ENCODE data around the gene GKAP1.

The GKAP1 gene

GRCh38 chr9:83744206-83744605 lies 73.4 kb downstream of the GKAP1 start:
- no peak for TF ChIP-seq TAF1 (IDR thresholded peaks at IDR 0.05; ENCODE audit: low read depth)
- TF ChIP-seq REST (IDR thresholded peaks at IDR 0.05; ENCODE audit: low read depth) = no peak
- no peak for TF ChIP-seq TCF12 (IDR thresholded peaks at IDR 0.05; ENCODE audit: low read depth)
- no peak for TF ChIP-seq MAX (IDR thresholded peaks at IDR 0.05)
- no peak for TF ChIP-seq CEBPB (IDR thresholded peaks at IDR 0.05)
- no peak for TF ChIP-seq ZBTB7A (IDR thresholded peaks at IDR 0.05; ENCODE audit: low read depth)
- TF ChIP-seq CREB1 (IDR thresholded peaks at IDR 0.05; ENCODE audit: low read depth) = no peak
- TF ChIP-seq EP300 (IDR thresholded peaks at IDR 0.05; ENCODE audit: borderline replicate concordance) = no peak
- no peak for TF ChIP-seq RAD21 (IDR thresholded peaks at IDR 0.05; ENCODE audit: low read depth)

- TF ChIP-seq TEAD4 (IDR thresholded peaks at IDR 0.05) (no peak), FOXM1 (IDR thresholded peaks at IDR 0.05; ENCODE audit: borderline replicate concordance, low read depth) (no peak), TCF12 (IDR thresholded peaks at IDR 0.05; ENCODE audit: low read depth) (no peak), USF1 (IDR thresholded peaks at IDR 0.05) (no peak), TAF1 (IDR thresholded peaks at IDR 0.05; ENCODE audit: low read depth) (no peak), CREB1 (IDR thresholded peaks at IDR 0.05; ENCODE audit: low read depth) (no peak), MAX (IDR thresholded peaks at IDR 0.05) (no peak)
These were observed 83.8 kb downstream of the GKAP1 start for GRCh38 chr9:83733739-83734138.

- TF ChIP-seq TAF1 (IDR thresholded peaks at IDR 0.05; ENCODE audit: low read depth) (no peak), ZBTB7A (IDR thresholded peaks at IDR 0.05; ENCODE audit: low read depth) (no peak)
These were observed 93.1 kb downstream of the GKAP1 start for GRCh38 chr9:83724436-83724835.

GRCh38 chr9:83722726-83723495 lies 94.7 kb downstream of the GKAP1 start:
- TF ChIP-seq EGR1 (IDR thresholded peaks at IDR 0.05) (no peak), USF1 (IDR thresholded peaks at IDR 0.05) (no peak), EP300 (IDR thresholded peaks at IDR 0.05; ENCODE audit: borderline replicate concordance) (no peak), YY1 (IDR thresholded peaks at IDR 0.05; ENCODE audit: low read depth) (no peak), TEAD4 (IDR thresholded peaks at IDR 0.05) (no peak), RAD21 (IDR thresholded peaks at IDR 0.05; ENCODE audit: low read depth) (no peak), CEBPB (IDR thresholded peaks at IDR 0.05) (no peak), FOXM1 (IDR thresholded peaks at IDR 0.05; ENCODE audit: borderline replicate concordance, low read depth) (no peak), ZBTB7A (IDR thresholded peaks at IDR 0.05; ENCODE audit: low read depth) (no peak), CREB1 (IDR thresholded peaks at IDR 0.05; ENCODE audit: low read depth) (no peak), REST (IDR thresholded peaks at IDR 0.05; ENCODE audit: low read depth) (no peak), TAF1 (IDR thresholded peaks at IDR 0.05; ENCODE audit: low read depth) (no peak), MAX (IDR thresholded peaks at IDR 0.05) (no peak), NFIC (IDR thresholded peaks at IDR 0.05) (no peak), TCF12 (IDR thresholded peaks at IDR 0.05; ENCODE audit: low read depth) (no peak)

- no peak for TF ChIP-seq CREB1 (IDR thresholded peaks at IDR 0.05; ENCODE audit: low read depth)
- TF ChIP-seq EP300 (IDR thresholded peaks at IDR 0.05; ENCODE audit: borderline replicate concordance) = no peak
- no peak for TF ChIP-seq RAD21 (IDR thresholded peaks at IDR 0.05; ENCODE audit: low read depth)
- no peak for TF ChIP-seq CEBPB (IDR thresholded peaks at IDR 0.05)
- no peak for TF ChIP-seq EGR1 (IDR thresholded peaks at IDR 0.05)
- TF ChIP-seq TAF1 (IDR thresholded peaks at IDR 0.05; ENCODE audit: low read depth) = no peak
- no peak for TF ChIP-seq TEAD4 (IDR thresholded peaks at IDR 0.05)
- TF ChIP-seq USF1 (IDR thresholded peaks at IDR 0.05) = no peak
- TF ChIP-seq REST (IDR thresholded peaks at IDR 0.05; ENCODE audit: low read depth) = no peak
- no peak for TF ChIP-seq YY1 (IDR thresholded peaks at IDR 0.05; ENCODE audit: low read depth)
- no peak for TF ChIP-seq TCF12 (IDR thresholded peaks at IDR 0.05; ENCODE audit: low read depth)
- TF ChIP-seq ZBTB7A (IDR thresholded peaks at IDR 0.05; ENCODE audit: low read depth) = no peak
- no peak for TF ChIP-seq NFIC (IDR thresholded peaks at IDR 0.05)
- TF ChIP-seq FOXM1 (IDR thresholded peaks at IDR 0.05; ENCODE audit: borderline replicate concordance, low read depth) = no peak
- no peak for TF ChIP-seq MAX (IDR thresholded peaks at IDR 0.05)
These were observed 96.1 kb downstream of the GKAP1 start for GRCh38 chr9:83721509-83721908.
